Measurements from ENCODE around the gene FOXD1.
A peak's percentile ranks its signal among the peaks of the same experiment; 100 is the strongest.
"Not testable (repeated sequence)": the region's sequence is repeated elsewhere in the genome, so short reads cannot be mapped to it uniquely, and the experiment has no call there.

FOXD1 gene

GRCh38 chr5:73460133-73460532, 11.6 kb upstream of the FOXD1 start:
- DNase-seq, result no peak

GRCh38 chr5:73459366-73459765, 10.8 kb upstream of the FOXD1 start:
- no peak for DNase-seq

- not testable (repeated sequence) for DNase-seq
Measured at GRCh38 chr5:73456462-73456861, 7.9 kb upstream of the FOXD1 start.

- peak; percentile 54 for DNase-seq
Measured at GRCh38 chr5:73454379-73455036, 5.9 kb upstream of the FOXD1 start.

- no peak for DNase-seq
Measured at GRCh38 chr5:73452215-73452614, 3.6 kb upstream of the FOXD1 start.

- peak; percentile 14 for DNase-seq
Measured at GRCh38 chr5:73451224-73452130, 2.9 kb upstream of the FOXD1 start.

- DNase-seq, result no peak
Measured at GRCh38 chr5:73450672-73451223, 2.2 kb upstream of the FOXD1 start.

GRCh38 chr5:73450137-73450536, 1.6 kb upstream of the FOXD1 start:
- DNase-seq, result no peak

GRCh38 chr5:73447530-73448462, 781 bp downstream of the FOXD1 start:
- DNase-seq, result peak; percentile 33

GRCh38 chr5:73446631-73447529, 1.7 kb downstream of the FOXD1 start:
- peak; percentile 14 for DNase-seq

- DNase-seq, result no peak
Measured at GRCh38 chr5:73445665-73446630, 2.6 kb downstream of the FOXD1 start.

- DNase-seq, result no peak
Measured at GRCh38 chr5:73444499-73445438, 3.8 kb downstream of the FOXD1 start.

- DNase-seq, result no peak
Measured at GRCh38 chr5:73443829-73444498, 4.6 kb downstream of the FOXD1 start.

GRCh38 chr5:73442996-73443627, 5.5 kb downstream of the FOXD1 start:
- no peak for DNase-seq

- DNase-seq, result no peak
Measured at GRCh38 chr5:73442231-73442811, 6.3 kb downstream of the FOXD1 start.

- no peak for DNase-seq
Measured at GRCh38 chr5:73441378-73441777, 7.2 kb downstream of the FOXD1 start.

GRCh38 chr5:73440262-73440661, 8.3 kb downstream of the FOXD1 start:
- DNase-seq, result no peak

Data from NCI-H1105 treated with DMSO at 0.1 percent for 48 hours (cell line).